Body of pancreas (tissue), 4 donors: ENCODE data around the gene VMP1. TPM values are rescaled to one million over a fixed set of nuclear protein-coding genes. Genes with fewer than 3 reads are reported as not detected.
"Not testable (repeated sequence)": the region's sequence is repeated elsewhere in the genome, so short reads cannot be mapped to it uniquely, and the experiment has no call there.

Experiments used
- ATAC-seq: fragments of 150-250 bp; one replicate; pipeline ENCODE4 v1.9.1; 2016
- DNase-seq, 4 donors: peaks; one replicate each; pipeline ENCODE4 v3.0.0-alpha.2; 2019
- H3K27ac ChIP-seq, 4 donors: fragments of 200-600 bp; sonication (generic); 1 replicate in 3 of 4; 2 replicates in 1 of 4; pipeline versions ENCODE4 v1.5.1 to v1.6.1; 2016 to 2019; ENCODE audit warnings: mild to moderate bottlenecking in 1 of 4, mixed read lengths in 1 of 4, moderate library complexity in 1 of 4
- H3K27me3 ChIP-seq, 2 donors: fragments of 200-600 bp; sonication (generic); one replicate each; pipeline ENCODE4 v1.6.0; 2016; ENCODE audit warnings: mild to moderate bottlenecking in 1 of 2
- H3K36me3 ChIP-seq, 2 donors: fragments of 200-600 bp; sonication (generic); replicated peaks in 1 of 2; 2 replicates each; pipeline ENCODE4 v1.5.1; 2016; ENCODE audit warnings: low read depth in 2 of 2; ENCODE audit not compliant: insufficient read depth in 1 of 2
- H3K4me1 ChIP-seq: fragments of 200-600 bp; sonication (generic); one replicate; pipeline ENCODE4 v1.6.0; 2016
- H3K4me3 ChIP-seq, 2 donors: fragments of 200-600 bp; sonication (generic); 1 replicate in 1 of 2; 2 replicates in 1 of 2; pipeline ENCODE4 v1.5.1; 2016 to 2019
- H3K9me3 ChIP-seq, 3 donors: fragments of 200-600 bp; sonication (generic); 1 replicate in 2 of 3; 2 replicates in 1 of 3; pipeline ENCODE4 v1.5.1; 2016
- POLR2A ChIP-seq, 3 donors: fragments of 450-650 bp; IDR thresholded peaks; one replicate each; pipeline ENCODE4 v1.6.1; 2016; ENCODE audit warnings: antibody characterized with exemption in 3 of 3, mild to moderate bottlenecking in 2 of 3
- WGBS, 2 donors: methylation state at CpG; one replicate each; pipeline ENCODE4 v1.1.5; 2017; 5-methylcytosine and 5-hydroxymethylcytosine counted together
- intact Hi-C: fragments of 100-400 bp; cut with DNase I; formaldehyde crosslinking; loops from one replicate; pipeline ENCODE4 v1.15.1; 2023
- total RNA-seq, 2 donors: library from RNA; depleted of rRNA; stranded (reverse); fragments of >200 nt; gene quantifications; one replicate each; pipeline ENCODE4 v1.1.0, GENCODE V29; 2016
- TF ChIP-seq, protein P1 (sequence below), 7 experiments: fragments of 450-650 bp in 4 of 7; fragments of 200-600 bp in 3 of 7; sonication (generic) in 3 of 7; IDR thresholded peaks; one replicate each; pipeline ENCODE4 v1.5.1; 2016 to 2019; ENCODE audit warnings: antibody characterized with exemption in 7 of 7

VMP1 gene
- total RNA-seq, 2 donors from 2014 or later, result 174 to 259 TPM

DNA sequence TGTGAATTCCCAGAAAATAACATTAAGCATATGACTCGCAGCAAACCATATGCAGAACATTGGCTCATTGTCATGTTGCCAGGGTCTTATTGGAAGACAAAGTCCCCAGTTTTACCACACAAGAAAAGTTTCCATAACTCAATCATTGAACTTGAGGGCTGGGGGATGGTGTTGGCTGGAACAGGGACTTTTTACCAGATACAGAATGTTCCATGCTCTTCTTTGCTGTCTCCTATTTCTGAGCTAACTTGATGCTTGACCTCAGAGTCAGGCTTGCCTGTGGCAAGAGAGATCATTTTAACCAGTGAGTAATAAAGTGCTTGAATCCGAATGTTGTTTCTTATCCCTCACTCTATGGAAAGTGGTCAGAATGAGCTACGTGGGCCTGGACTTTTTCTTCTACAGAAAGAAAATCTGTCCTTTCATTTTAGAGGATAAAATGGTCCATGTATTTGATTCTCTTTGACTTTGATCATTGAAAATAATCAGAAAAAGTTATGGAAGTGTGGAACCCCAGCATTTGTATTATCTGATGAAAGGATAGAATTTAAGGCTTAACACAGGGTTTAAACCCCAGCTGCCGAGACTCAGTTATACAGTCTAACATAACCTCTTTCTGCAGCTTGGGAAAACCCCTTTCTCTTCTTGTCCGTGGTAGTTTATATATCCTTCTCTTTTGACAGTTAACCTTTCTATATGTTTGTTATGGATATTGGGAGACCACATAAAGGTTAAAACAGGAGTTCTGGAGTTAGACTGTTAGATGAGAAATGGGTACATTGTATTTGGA, 118.3 kb downstream of the VMP1 start:
- Histone ChIP-seq H3K36me3 (no peaks in the 10 kb centered on the region), H3K4me1 (peaks cover 46% of the 10 kb centered on the region), H3K27me3 (no peaks in the 10 kb centered on the region), H3K4me3 (no peak overlapping the region), H3K27ac (peak overlapping the region in 1 of 4 donors; percentile 40), H3K9me3 (no peaks in the 10 kb centered on the region)
- no peak for ATAC-seq
- no peak for DNase-seq
- TF ChIP-seq POLR2A (IDR thresholded peaks at IDR 0.05), result no peak
- TF ChIP-seq, protein P1, sequence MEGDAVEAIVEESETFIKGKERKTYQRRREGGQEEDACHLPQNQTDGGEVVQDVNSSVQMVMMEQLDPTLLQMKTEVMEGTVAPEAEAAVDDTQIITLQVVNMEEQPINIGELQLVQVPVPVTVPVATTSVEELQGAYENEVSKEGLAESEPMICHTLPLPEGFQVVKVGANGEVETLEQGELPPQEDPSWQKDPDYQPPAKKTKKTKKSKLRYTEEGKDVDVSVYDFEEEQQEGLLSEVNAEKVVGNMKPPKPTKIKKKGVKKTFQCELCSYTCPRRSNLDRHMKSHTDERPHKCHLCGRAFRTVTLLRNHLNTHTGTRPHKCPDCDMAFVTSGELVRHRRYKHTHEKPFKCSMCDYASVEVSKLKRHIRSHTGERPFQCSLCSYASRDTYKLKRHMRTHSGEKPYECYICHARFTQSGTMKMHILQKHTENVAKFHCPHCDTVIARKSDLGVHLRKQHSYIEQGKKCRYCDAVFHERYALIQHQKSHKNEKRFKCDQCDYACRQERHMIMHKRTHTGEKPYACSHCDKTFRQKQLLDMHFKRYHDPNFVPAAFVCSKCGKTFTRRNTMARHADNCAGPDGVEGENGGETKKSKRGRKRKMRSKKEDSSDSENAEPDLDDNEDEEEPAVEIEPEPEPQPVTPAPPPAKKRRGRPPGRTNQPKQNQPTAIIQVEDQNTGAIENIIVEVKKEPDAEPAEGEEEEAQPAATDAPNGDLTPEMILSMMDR (IDR thresholded peaks at IDR 0.05), result no peak
- 72 to 88% methylated on average over 5 of the region's 5 CpGs for WGBS, 2 donors
- intact Hi-C loops, result no loop called here

DNA sequence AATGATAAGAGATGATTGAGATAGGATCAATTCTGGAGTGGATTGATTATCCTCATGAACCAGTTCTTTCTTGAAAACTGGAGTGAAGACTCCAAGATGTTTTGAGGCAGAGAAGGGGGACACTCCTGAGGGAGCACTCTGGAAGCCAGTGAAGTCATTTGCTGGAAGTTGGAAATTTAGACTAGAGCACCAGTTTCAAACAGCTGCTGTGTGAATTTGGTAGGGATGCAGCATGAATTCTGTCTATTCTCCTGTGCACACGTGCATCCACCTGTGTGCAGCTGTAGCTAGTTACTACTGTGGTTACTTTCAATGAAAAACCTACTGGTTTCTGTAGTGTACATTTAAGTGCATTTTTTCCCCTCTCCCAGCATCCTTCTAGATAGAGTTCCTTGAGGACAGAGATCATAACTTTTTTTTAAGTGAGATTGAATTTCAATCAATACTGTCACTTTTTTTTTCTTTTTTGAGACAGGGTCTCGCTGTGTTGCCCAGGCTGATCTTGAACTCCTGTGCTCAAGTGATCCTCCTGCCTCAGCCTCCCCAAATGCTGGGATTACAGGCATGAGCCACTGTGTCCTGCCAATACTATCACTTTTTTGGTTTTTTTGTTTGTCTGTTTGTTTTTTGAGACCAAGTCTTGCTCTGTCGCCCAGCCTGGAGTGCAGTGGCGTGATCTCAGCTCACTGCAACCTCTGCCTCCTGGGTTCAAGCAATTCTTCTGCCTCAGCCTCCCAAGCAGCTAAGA, 119.4 kb downstream of the VMP1 start:
- Histone ChIP-seq H3K27me3 (no peaks in the 10 kb centered on the region), H3K27ac (peak overlapping the region in 3 of 4 donors; percentile 84 to 95 (median 85)), H3K9me3 (no peaks in the 10 kb centered on the region), H3K36me3 (no peaks in the 10 kb centered on the region), H3K4me3 (no peak overlapping the region), H3K4me1 (peaks cover 58% of the 10 kb centered on the region)
- no peak for TF ChIP-seq POLR2A (IDR thresholded peaks at IDR 0.05)
- TF ChIP-seq, protein P1 (IDR thresholded peaks at IDR 0.05), result no peak
- intact Hi-C loops, result no loop called here
- ATAC-seq, result no peak
- DNase-seq, result no peak
- 85 to 93% methylated on average over 4 of the region's 4 CpGs for WGBS, 2 donors

DNA sequence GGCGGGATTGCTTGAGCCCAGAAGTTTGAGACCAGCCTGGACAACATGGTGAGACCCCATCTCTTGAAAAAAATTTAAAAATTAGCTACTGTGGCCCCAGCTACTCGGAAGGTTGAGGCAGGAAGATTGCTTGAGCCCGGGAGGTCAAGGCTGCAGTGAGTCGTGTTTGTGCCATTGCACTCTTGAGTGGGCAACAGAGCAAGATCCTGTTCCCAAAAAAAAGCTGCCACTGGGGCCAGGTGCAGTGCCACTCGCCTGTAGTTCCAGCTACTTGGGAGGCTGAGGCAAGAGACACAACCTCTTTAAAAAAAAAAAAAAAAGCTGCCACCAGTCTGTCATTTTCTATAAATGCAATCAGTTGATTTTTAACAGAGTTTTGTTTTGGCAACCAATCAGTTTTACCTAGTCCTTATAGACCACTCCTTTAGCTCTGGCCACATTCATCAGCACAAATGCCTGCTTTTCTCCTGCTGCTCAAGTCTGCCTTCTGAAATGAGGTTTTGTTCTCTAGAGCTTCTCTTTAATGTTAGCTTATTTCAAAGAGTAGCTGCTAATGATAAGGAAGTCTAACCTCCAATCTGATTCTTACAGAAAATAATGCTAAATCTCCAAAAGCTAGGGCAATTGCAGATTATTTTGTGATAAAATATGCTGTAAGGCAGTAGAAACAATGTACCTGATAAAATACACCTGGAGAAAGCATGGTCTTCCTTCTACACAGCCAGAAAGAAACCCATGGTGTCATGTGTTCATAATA, 120.4 kb downstream of the VMP1 start:
- H3K9me3 ChIP-seq, result no peaks in the 10 kb centered on the region
- no peak overlapping the region for H3K4me3 ChIP-seq
- H3K36me3 ChIP-seq, result no peaks in the 10 kb centered on the region
- WGBS, 2 donors, result 69 to 74% methylated on average over 5 of the region's 5 CpGs
- ATAC-seq (no peak), DNase-seq (no peak)
- intact Hi-C loops, result no loop called here
- TF ChIP-seq POLR2A (IDR thresholded peaks at IDR 0.05), result peak in 1 of 3 donors; percentile 21
- TF ChIP-seq, protein P1 (IDR thresholded peaks at IDR 0.05), result no peak
- peak overlapping the region; percentile 82 to 95 (median 84) for H3K27ac ChIP-seq
- peaks cover 62% of the 10 kb centered on the region for H3K4me1 ChIP-seq
- H3K27me3 ChIP-seq, result no peaks in the 10 kb centered on the region

DNA sequence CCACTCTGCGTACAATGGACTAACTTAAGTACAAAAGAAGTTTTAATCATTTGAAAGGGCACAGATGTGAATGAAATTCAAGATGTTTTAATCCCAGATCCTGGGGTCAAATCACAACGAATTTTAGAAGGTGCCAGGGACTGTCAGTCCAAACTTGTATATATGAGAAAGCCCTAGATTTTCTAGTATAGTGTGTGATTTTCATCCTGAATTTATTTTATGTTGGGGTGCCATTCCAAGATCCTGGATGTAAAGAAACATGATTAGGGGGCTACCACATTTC, 121.0 kb downstream of the VMP1 start:
- Histone ChIP-seq H3K4me1 (peaks cover 66% of the 10 kb centered on the region), H3K27me3 (no peaks in the 10 kb centered on the region), H3K4me3 (no peak overlapping the region), H3K9me3 (no peaks in the 10 kb centered on the region), H3K36me3 (no peaks in the 10 kb centered on the region), H3K27ac (peak overlapping the region; percentile 82 to 95 (median 84))
- WGBS, 2 donors, result 68 to 75% methylated on average over 2 of the region's 2 CpGs
- TF ChIP-seq POLR2A (IDR thresholded peaks at IDR 0.05), result no peak
- TF ChIP-seq, protein P1 (IDR thresholded peaks at IDR 0.05), result no peak
- intact Hi-C loops, result no loop called here
- DNase-seq (no peak), ATAC-seq (no peak)

DNA sequence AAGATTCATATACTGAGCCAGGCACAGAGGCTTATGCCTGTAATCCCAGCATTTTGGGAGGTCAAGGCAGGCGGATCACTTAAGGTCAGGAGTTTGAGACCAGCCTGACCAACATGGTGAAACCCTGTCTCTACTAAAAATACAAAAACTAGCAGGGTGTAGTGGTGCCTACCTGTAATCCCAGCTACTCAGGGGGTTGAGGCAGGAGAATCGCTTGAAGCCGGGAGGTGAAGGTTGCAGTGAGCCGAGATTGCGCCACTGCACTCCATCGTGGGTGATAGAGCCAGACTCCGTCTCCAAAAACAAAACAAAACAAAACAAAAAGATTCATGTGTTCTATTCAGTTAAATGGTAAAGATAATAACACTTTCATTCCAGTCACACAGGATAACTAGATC, 121.4 kb downstream of the VMP1 start:
- H3K27me3 ChIP-seq, H3K36me3 ChIP-seq, H3K4me3 ChIP-seq, intact Hi-C loops, H3K9me3 ChIP-seq: not testable (repeated sequence)
- ATAC-seq (peak; percentile 25), DNase-seq (peak in 1 of 4 donors; percentile 46)
- Histone ChIP-seq H3K27ac (peak overlapping the region; percentile 82 to 95 (median 84)), H3K4me1 (peaks cover 66% of the 10 kb centered on the region)
- 32 to 39% methylated on average over 6 to 7 of the region's 7 CpGs for WGBS, 2 donors
